GM23338 (cell line): Measurements from ENCODE around the gene DDIAS. TPM values are rescaled to one million over a fixed set of nuclear protein-coding genes. Genes with fewer than 3 reads are reported as not detected.

Source experiments
- ATAC-seq: fragments of 200-7000 bp; cut with Tn5 transposase; 3 replicates; pipeline ENCODE4 v1.9.1; 2020
- DNase-seq: peaks from one replicate; pipeline ENCODE4 v3.0.0-alpha.2; 2015; ENCODE audit warnings: low spot score
- H2AFZ ChIP-seq: fragments of 200-600 bp; sonication (generic); 2 replicates; pipeline ENCODE4 v1.8.0; 2016; ENCODE audit warnings: antibody characterized with exemption, mild to moderate bottlenecking, moderate library complexity
- H3F3A ChIP-seq: fragments of 200-600 bp; sonication (generic); replicated peaks from 2 replicates; pipeline ENCODE4 v1.8.0; 2017; ENCODE audit warnings: antibody characterized with exemption, mixed run types, low read depth
- H3K27ac ChIP-seq: fragments of 200-600 bp; sonication (generic); 2 replicates; pipeline ENCODE4 v1.6.1; 2016; ENCODE audit warnings: low read depth
- H3K27me3 ChIP-seq: fragments of 200-600 bp; sonication (generic); 2 replicates; pipeline ENCODE4 v1.8.0; 2016; ENCODE audit warnings: mild to moderate bottlenecking, mixed run types, moderate library complexity; ENCODE audit not compliant: insufficient read depth
- H3K36me3 ChIP-seq: fragments of 200-600 bp; sonication (generic); 2 replicates; pipeline ENCODE4 v1.8.0; 2016; ENCODE audit warnings: mild to moderate bottlenecking; ENCODE audit not compliant: insufficient read depth
- H3K4me1 ChIP-seq: fragments of 200-600 bp; sonication (generic); 2 replicates; pipeline ENCODE4 v1.8.0; 2016; ENCODE audit warnings: mild to moderate bottlenecking, moderate library complexity; ENCODE audit not compliant: insufficient read depth
- H3K4me2 ChIP-seq: fragments of 200-600 bp; sonication (generic); 2 replicates; pipeline ENCODE4 v1.7.1; 2017; ENCODE audit warnings: mixed run types
- H3K4me3 ChIP-seq: fragments of 200-600 bp; sonication (generic); 2 replicates; pipeline ENCODE4 v1.6.1; 2016; ENCODE audit warnings: mixed run types
- H3K79me2 ChIP-seq: fragments of 200-600 bp; sonication (generic); replicated peaks from 2 replicates; pipeline ENCODE4 v1.8.0; 2017; ENCODE audit warnings: mild to moderate bottlenecking; ENCODE audit not compliant: insufficient read depth
- H3K9me2 ChIP-seq: fragments of 200-600 bp; sonication (generic); 2 replicates; pipeline ENCODE4 v1.8.0; 2017; ENCODE audit not compliant: insufficient read depth
- H4K20me1 ChIP-seq: fragments of 200-600 bp; sonication (generic); replicated peaks from 2 replicates; pipeline ENCODE4 v1.8.0; 2017; ENCODE audit warnings: mild to moderate bottlenecking; ENCODE audit not compliant: insufficient read depth
- H3K27ac Mint-ChIP-seq: 2 replicates; pipeline ENCODE4 v1.8.0; 2020; ENCODE audit warnings: inconsistent platforms, mild to moderate bottlenecking, moderate library complexity, mixed read lengths
- H3K27me3 Mint-ChIP-seq: 3 replicates; pipeline ENCODE4 v1.8.0; 2022; ENCODE audit warnings: low read depth, mild to moderate bottlenecking, moderate library complexity, mixed read lengths, inconsistent platforms; ENCODE audit not compliant: insufficient read depth, poor library complexity
- H3K36me3 Mint-ChIP-seq: 3 replicates; pipeline ENCODE4 v1.8.0; 2021; ENCODE audit warnings: low read depth, mild to moderate bottlenecking, inconsistent platforms, moderate library complexity, mixed read lengths
- H3K4me1 Mint-ChIP-seq: 3 replicates; pipeline ENCODE4 v1.8.0; 2020; ENCODE audit warnings: mild to moderate bottlenecking, inconsistent platforms, mixed read lengths
- H3K4me3 Mint-ChIP-seq: 3 replicates; pipeline ENCODE4 v1.8.0; 2021; ENCODE audit warnings: moderate library complexity, mild to moderate bottlenecking, inconsistent platforms, mixed read lengths
- H3K9me3 Mint-ChIP-seq: 3 replicates; pipeline ENCODE4 v1.8.0; 2020; ENCODE audit warnings: moderate library complexity, mild to moderate bottlenecking, inconsistent platforms, mixed read lengths
- CREB1 ChIP-seq: fragments of 250-450 bp; sonication (Bioruptor Pico); IDR thresholded peaks from 2 replicates; pipeline ENCODE4 v1.5.0; 2020; ENCODE audit warnings: low read depth, mild to moderate bottlenecking, moderate library complexity
- EZH2 ChIP-seq: fragments of 200-600 bp; sonication (generic); IDR thresholded peaks from one replicate; pipeline ENCODE4 v1.8.0; 2017; ENCODE audit warnings: antibody characterized with exemption, mild to moderate bottlenecking, low read depth; ENCODE audit not compliant: unreplicated experiment
- EZH2phosphoT487 ChIP-seq: fragments of 200-600 bp; sonication (generic); IDR thresholded peaks from one replicate; pipeline ENCODE4 v1.8.1; 2018; ENCODE audit warnings: antibody characterized with exemption; ENCODE audit not compliant: unreplicated experiment
- JUNB ChIP-seq: IDR thresholded peaks from one replicate; pipeline ENCODE4 v1.6.1; 2016; ENCODE audit warnings: antibody characterized with exemption; ENCODE audit not compliant: unreplicated experiment
- NANOG ChIP-seq: IDR thresholded peaks from 2 replicates; pipeline ENCODE4 v1.6.1; 2016; ENCODE audit warnings: antibody characterized with exemption, borderline replicate concordance
- REST ChIP-seq: IDR thresholded peaks from one replicate; pipeline ENCODE4 v1.6.1; 2018; ENCODE audit warnings: antibody characterized with exemption; ENCODE audit not compliant: unreplicated experiment
- STAT1 ChIP-seq: IDR thresholded peaks from one replicate; pipeline ENCODE4 v1.6.1; 2016; ENCODE audit warnings: antibody characterized with exemption; ENCODE audit not compliant: unreplicated experiment
- ZNF114 ChIP-seq: fragments of 250-450 bp; sonication (Bioruptor Pico); IDR thresholded peaks from 2 replicates; pipeline ENCODE4 v1.5.0; 2020; ENCODE audit warnings: mild to moderate bottlenecking, moderate library complexity
- ZNF331 ChIP-seq: fragments of 250-450 bp; sonication (Bioruptor Pico); IDR thresholded peaks from 2 replicates; pipeline ENCODE4 v1.5.0; 2020; ENCODE audit warnings: low read depth, mild to moderate bottlenecking, moderate library complexity
- ZNF462 ChIP-seq: fragments of 250-450 bp; sonication (Bioruptor Pico); IDR thresholded peaks from 2 replicates; pipeline ENCODE4 v1.5.0; 2020; ENCODE audit warnings: mild to moderate bottlenecking, moderate library complexity
- polyA plus RNA-seq: library from polyadenylated mRNA; unstranded; fragments of >200 nt; fragmentation: Nextera tagmentation; extraction: Ambion mirVana; gene quantifications from 2 replicates; pipeline ENCODE4 v1.2.1, GENCODE V29; 2016
- total RNA-seq: library from RNA; depleted of rRNA; stranded (reverse); fragments of >200 nt; shearing (Covaris generic); gene quantifications from 2 replicates; pipeline ENCODE4 v1.2.3, GENCODE V29; 2014

DDIAS gene
- total and polyA plus RNA-seq, 2 experiments from 2014 or later, result 19.5 to 53.0 TPM

GRCh38 chr11:82858133-82858532 is 43.4 kb upstream of the DDIAS start (continued):
- no peak for TF ChIP-seq ZNF462 (CRISPR knock-in tag)

GRCh38 chr11:82858556-82859091 is 42.9 kb upstream of the DDIAS start:
- TF ChIP-seq REST (no peak), JUNB (no peak), STAT1 (no peak), ZNF331 (CRISPR knock-in tag) (no peak), ZNF114 (CRISPR knock-in tag) (no peak), EZH2phosphoT487 (no peak), NANOG (no peak), EZH2 (no peak), CREB1 (no peak)
- DNase-seq (no peak), ATAC-seq (no peak)
- Histone ChIP-seq H3F3A (no peaks in the 10 kb centered on the region), H3K27ac (no peak overlapping the region; the same call in 1 of the 2 replicates), H2AFZ (no peak overlapping the region), H3K4me3 (no peak overlapping the region), H3K9me2 (no peaks in the 10 kb centered on the region), H3K4me2 (no peak overlapping the region), H3K36me3 (no peaks in the 10 kb centered on the region), H3K27me3 (no peaks in the 10 kb centered on the region), H4K20me1 (no peaks in the 10 kb centered on the region), H3K4me1 (no peaks in the 10 kb centered on the region), H3K79me2 (peaks cover 5% of the 10 kb centered on the region; the same call in 1 of the 2 replicates)
- Mint-ChIP-seq H3K4me3 (no peak overlapping the region), H3K4me1 (no peaks in the 10 kb centered on the region), H3K36me3 (peaks cover 4% of the 10 kb centered on the region; the same call in 1 of the 3 replicates), H3K9me3 (no peaks in the 10 kb centered on the region), H3K27me3 (no peaks in the 10 kb centered on the region), H3K27ac (no peak overlapping the region)
